T-helper 2 cell (primary cell): Measurements from ENCODE around the gene MAP4K2.

Experiments
- DNase-seq, 5 experiments: peaks; one replicate each; pipeline versions ENCODE4 v3.0.0 to v3.0.0-alpha.2; 2012 to 2022

The MAP4K2 gene

DNA sequence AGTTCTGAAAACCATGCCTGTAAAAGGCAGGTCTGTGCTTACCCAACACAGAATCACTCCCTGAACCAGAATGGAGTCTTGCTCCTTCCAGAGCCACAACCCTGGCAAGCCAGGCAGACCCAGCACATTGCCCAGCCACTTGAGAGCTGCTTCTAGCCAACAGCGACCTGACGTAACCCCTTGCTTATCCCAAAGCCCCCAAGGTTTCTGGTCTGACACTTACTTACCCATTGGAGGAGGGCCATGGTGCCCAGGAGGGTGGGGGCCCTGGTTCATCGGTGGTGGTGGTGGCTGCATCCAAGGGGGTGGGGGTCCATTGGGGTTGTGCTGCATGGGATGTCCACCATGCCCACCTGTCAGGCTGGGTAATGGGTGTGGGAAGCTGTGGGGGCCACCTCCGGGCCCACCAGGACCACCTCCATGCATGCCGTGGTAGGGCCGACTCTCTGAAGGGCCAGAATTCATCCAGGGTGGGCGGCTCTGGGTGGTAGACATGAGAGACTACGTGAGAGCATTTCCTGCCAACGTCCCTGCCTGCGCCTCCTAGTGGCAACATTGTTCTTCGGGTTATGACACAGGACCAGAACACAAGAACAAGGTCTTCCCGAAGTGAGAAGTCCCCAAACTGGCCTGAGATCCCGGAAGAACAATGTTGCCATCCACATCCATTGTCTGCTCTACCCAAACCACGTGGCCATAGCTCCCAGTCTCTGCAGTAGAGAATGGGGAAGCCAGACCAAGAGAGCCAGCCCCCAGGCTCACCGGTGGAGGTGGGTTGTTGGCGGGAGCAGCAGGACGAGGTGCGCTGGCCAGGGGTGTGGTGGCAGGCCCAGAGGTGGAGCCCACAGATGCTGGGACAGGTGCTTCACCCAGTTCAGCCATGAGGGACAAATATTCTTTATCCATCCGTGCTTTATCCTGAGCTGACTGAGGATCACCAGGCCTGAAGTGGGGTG is 35.4 kb downstream of the MAP4K2 start:
- peak; percentile 52 to 78 (median 66) for DNase-seq

DNA sequence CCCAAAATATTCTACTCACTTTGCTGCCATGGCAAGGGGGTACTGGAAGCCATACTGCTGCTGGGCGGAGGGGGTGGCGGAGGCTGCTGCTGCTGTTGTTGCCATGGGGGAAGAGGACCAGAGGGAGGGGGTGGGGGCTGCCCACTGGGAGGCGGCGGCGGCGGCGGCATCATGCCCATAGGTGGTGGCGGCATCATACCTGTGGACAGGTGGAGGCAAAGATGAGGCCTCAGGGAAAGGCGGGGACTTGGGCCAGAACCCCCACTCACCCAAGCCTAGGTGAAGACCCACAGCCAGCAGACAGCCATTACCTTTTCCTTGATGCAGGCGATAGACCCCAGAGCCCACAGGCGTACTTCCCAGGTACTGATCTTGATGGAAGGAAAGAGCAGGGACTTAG is 36.1 kb downstream of the MAP4K2 start:
- DNase-seq: no peak

DNA sequence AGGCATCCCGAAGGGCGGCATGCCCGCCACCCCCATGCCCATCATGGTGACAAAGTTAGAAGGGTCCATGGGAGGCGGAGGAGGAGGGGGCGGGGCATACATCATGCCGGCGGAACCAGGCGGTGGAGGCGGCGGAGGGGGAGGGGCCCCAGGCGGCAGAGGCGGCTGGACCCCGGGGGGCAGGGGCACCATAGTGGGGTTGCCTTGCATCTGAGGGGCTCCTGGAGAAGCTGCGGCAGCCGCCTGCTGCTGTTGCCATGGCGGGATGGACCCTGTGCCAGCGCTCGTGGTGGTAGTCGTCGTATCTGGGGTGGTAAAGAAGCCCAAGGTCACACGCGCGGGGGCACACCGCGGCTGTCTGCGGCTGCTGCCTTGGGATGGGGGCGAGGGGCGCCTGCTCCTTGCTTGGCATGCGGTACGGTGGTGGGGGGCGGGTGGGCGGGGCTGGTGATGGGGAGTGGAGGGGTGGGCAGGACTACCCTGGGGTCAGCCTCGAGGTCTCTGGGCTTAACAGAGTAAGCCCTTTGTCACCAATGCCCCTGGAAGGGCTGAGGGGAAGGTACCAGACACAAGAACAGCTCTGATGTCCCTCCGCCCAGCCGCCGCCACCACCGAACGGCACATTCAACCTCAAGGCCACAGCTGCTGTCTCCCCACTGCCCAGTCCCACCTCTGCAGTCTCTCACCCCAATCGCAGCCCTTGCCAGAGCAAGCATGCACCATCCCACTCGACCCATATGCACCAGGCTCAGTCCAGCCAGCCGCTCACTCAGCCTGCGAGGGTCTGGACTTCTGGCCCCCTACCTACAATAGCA is 37.0 kb downstream of the MAP4K2 start:
- DNase-seq: no peak

DNA sequence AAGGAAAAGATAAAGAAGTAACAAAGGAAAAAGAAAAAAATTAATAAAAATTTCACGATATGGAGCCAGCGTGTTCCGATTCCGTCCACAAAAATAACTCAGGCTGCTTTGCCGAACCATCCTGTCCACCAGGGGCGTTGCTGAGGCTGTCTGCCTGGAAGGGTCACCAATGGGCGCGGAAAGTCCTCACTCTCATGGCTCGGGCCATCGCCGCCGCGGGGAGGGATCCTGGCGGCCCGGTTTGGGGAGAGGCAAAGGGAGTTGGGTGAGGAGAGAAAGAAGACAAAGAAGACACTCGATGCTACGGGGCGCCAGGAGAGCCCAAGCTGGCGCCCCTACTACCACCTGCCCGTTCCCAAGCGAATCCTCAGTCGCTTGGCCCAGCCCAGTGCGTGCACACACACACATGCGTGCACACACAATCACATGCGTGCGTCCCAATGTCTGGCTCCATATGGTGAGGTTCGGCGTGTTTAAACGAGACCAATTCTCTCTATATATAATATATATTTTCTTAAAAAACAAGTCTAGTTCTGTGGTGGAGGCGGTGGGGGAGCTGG is 37.6 kb downstream of the MAP4K2 start:
- DNase-seq: no peak

DNA sequence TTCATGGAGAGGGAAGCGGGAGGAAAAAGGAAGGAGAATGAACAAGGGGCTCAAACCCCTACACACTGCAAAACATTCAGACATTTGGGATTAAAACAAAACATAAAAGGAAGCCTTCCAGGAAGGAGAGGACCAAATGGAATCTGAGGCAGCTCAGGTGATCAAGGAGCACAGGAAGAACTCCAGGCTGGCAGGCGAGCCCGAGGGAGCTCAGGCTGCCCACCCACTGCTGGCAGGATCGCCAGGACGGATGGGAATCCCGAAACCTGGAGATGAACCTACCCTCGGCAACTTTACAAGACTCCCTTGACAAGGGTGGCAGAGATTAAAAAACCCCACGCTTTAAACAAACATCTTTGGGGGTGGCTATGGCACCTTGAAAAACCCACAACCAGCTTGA is 38.3 kb downstream of the MAP4K2 start:
- DNase-seq: no peak

DNA sequence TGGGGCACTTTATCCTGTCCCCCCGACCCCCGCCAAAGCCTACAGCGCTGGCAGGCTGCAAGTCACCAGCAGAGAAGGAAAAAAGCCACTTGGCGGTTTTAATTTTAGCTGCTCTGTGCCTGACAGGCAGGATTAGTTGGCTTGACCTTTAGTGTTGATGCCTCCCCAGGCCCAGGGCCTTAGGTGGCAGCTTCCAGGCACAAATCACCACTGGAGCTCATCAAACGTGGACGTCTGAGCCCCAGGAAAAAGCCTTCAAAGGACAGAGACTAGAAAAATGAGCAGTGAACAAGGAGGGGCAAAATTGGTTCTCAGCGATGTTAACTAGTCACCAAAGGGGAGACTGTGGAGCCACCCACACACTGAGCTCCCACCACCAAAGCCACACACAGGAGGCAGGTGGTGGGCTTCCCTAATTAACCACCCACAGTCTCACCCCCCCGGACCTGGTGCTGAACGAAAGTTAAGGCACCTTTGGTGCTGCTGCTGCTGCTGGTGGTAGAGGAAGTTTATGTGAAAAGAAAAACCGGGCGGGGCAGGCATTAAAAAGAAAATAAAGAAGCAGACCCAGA is 38.9 kb downstream of the MAP4K2 start:
- DNase-seq: peak in 3 of 5 experiments; percentile 63 to 87 (median 80)

DNA sequence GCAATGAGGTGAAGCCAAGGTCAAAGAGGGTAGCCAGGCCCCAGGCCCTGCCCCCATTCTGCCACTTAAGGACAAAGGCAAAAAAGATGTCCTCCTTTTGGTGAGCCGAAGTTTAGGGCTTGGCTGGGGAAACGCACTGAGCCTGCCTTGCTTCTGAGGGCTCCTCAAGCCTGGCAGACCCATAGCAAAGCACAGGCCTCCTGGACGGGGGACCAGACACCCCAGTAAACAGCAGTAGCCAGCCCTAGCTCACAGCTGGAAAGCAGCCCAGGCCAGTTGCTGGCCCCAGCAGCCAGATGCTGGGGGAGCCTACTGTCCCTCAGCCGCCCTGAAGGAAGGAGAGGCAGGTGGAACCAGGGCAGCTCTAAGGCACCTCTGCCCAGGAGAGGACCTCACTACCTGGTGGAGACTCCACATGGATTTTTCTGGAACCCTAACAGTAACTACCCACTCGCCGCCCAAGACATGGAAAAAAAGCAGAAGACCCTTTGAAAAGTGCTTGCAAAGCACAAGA is 39.4 kb downstream of the MAP4K2 start:
- no peak for DNase-seq

DNA sequence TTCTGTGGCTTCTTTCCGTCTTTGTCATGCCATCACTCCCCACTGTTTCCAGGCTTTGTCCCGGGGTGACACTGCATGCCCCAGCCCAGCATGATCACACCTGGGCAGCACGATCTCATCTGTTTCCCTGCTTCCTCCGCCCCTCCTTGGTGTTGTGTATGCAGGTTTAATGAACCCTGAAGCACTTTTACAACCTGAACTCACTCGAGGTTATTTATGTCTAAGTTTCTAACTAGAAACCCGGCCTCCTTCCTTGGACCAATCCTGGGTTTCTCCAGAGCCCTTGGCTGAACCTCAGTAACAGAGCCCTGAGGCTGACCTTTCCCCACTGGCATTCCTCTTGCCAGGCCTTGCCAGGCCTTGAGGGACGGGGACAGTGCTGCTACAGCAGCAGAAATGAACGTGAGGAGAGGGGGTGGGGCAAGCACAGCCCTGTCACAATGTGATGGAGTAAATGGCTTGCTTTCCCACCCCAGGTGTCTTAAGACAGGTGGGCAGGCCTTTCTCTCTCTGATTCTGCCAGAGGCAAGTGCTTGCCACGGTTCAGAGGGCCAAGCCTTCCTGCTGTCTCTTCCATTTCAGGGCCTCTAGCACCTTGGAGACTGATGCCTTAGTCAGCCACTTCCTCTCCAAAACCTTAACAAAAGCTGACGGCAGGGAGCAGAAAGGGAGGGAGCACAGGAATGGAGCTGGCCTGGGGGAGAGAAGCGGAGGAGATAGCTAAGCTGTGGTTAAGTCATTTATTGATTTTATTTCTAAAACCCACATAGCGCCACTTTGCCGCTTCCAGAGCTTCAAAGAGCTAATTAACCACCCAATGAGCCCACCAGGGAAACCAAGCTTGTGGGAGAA is 40.1 kb downstream of the MAP4K2 start:
- DNase-seq: peak in 2 of 5 experiments; percentile 29 to 52

DNA sequence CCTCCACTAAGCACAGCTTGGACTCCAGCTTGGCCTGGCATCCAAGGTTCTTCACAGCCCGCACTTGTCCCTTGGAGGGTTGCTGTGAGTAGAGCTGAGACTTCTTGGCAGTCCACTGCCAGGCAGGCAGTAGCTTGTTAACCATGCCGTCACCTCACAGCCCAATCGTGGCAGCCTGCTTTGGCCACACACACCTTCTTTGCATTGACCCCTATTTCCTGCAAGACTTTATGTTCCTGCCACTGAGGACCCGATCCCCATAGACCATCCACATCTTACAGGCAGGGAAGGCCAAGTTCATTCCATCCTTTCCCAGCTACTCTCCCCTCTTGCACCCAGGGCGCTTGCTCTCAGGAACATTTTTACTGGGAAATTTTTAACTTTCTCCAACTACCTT is 40.7 kb downstream of the MAP4K2 start:
- DNase-seq: no peak

DNA sequence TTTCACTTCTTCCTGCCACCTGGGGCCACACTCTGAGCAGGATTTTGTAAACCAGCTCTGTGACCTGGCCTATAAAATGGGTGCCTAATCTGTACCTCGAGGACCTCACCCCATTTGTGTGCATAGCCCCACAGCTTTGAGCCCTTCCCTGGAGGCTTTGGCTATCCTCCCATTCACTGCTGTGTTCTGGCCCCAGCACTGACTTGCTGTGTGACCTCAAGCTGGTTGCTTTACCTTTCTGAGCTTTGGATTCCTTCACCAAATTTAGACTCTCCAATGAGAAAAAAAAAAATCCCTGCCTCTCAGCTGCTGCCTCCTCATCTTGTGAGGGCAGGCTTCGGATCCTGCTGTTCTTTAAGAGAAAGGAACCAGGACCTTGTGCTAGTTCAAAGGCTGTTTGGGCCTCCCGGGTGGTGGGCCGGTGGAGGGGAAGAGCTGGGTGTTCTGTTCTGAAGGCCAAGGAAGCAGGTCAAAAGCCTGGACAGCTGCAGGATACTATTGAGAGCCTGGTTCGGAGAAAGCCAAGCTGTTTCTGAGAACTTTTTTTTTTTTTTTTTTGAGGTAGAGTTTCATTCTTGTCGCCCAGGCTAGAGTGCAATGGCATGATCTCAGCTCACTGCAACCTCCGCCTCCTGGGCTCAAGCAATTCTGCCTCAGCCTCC is 42.1 kb downstream of the MAP4K2 start:
- DNase-seq: no peak

DNA sequence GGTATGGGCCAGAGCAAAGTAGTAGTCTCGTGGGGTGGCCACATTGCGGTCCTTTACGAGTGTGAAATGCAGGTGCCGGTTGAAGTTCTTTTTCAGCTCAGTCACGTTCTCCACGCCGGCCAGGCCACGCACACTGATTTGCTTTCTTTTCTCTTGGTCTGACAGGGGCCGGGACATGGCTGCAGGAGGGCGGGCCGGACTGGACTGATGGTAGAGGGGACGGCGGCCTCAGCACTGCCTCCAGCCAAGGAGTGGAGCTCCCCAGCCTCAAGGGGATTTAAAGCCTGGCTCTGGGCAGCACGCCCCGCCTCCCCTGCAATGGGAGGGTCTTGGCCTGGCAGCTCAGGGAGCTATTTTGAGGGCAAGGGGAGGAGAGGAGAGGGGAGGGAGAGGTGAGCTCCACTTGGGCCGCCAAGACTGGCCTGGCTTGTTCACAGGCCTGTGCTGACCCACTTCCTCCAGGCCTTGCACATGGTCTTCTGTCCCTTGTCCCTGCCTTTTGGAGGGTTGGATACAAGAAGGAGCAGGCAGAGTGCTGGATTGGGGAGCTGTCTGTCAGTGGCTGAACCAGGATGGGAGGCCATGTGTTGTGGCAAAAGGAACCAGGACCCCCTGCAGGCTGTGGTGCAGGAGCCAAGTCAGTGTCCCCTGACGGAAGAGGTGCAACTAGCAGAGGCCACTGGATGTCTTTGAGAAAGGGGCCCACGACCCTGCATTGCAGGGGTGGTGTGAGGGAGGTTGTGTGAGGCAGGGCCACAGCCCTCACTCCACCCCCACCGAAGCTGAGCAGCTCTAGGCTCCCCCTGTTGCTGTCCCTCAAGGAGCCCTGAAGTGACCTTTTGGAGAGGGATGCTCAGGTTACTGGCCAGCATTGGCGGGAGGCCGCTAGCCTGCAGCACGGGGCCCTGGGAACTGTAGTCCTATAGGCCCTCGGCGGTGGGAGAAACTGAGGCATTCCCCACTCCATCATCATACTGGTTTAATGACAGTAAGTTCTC is 43.0 kb downstream of the MAP4K2 start, which contains the start of gene PYGM:
Gene PYGM, minus strand, starts transcription at position 253 of the 998 bp plus-strand sequence. Its CDS starts 76 bp downstream, at position 177.
- DNase-seq: no peak

DNA sequence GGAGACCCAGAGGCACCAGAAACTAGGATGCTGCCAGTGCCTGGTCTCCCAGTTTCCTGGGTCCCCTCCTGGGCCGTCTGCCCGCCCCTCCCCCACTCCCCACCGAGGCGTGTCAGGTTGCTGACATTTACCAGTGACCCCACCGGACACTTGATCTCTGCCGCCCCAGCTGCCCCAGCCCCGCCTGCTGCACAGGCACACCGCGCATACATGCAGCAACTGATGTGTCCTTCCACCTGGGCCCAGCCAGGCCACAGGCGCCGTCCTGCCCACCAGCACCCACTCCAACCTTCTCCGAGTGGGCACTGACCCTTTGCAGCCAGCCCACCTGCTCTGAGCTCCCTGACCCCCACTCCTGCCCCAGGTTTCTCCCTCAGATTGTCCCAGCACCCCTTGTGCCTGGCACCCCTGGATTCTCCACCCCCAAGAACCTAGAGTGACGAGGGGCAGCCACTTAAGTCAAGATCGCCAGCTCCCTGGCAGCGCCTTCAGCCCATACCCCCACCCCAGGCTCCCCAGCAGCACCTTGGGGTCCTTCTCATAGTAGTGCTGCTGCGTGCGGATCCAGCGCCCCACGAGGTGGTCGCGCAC is 43.8 kb downstream of the MAP4K2 start:
- no peak for DNase-seq

DNA sequence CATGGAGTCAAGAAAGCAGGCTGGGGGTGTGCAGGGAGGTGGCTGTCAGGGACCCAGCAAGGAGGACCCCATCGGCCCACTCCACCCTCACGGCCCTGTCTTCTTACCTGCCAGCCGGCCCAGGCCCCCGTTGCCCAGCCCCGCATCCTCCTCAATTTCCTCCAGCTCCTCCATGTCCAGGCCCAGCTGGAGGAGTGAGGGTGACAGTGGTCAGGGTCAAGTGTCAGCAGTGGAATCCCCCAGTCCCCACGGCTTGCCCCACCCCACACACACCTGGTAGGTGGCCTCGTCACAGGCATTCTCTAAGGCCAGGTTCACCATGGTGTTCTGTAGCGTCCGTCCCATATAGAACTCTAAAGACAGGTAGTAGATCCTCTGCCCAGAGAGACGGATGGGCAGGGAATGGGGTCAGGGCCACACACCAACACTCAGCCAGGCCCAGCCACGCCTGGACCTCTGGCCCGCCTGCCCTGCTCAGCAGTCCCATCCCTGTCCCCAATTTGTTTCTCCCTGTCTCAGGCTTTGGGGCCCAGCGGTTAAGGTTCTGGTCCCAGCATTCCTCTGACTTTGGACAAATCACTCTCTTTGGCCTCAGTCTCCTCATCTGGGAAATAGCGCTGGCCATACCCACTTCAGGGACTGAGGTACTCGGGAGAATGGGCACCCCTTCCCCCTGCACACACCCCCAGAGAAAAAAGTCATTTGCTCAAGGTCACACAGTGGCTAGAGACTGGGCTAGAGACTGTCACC is 44.5 kb downstream of the MAP4K2 start:
- no peak for DNase-seq

DNA sequence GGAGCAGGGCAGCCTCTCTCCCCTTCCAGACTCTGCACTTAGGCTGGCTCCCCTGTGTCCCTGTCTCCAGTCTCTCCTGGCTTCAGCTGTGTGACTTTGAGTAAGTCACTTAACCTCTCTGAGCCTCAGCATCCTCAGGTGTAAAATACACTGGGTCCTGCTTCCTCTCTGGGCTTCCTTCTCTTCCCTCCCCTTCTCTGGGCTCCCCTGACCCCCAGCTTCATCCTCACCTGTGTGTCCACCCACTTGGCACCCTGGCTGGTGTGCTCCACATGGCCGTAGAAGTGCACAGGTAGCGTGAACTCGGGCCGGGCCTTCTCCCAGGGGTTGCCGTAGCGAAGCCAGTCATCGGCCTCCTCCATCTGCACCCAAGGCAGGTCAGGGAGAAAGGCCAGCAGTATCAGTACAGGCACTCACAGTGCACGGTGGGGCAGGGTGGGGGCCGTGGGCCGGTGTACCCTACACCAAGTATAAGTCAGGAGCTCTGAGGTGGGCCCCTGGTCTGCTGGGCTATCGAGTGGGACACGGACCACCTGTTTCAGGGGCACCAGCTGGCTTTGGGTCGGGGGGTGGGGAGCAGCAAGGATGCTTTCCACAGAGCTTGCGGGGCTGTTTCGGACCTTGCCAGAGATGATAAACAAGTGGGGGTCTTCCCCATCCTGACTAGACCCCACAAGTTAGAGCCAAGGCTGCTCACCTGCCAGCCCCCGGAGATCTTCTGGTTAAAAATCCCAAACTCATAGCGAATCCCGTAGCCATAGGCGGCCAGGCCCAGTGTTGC is 45.3 kb downstream of the MAP4K2 start:
- DNase-seq: no peak

DNA sequence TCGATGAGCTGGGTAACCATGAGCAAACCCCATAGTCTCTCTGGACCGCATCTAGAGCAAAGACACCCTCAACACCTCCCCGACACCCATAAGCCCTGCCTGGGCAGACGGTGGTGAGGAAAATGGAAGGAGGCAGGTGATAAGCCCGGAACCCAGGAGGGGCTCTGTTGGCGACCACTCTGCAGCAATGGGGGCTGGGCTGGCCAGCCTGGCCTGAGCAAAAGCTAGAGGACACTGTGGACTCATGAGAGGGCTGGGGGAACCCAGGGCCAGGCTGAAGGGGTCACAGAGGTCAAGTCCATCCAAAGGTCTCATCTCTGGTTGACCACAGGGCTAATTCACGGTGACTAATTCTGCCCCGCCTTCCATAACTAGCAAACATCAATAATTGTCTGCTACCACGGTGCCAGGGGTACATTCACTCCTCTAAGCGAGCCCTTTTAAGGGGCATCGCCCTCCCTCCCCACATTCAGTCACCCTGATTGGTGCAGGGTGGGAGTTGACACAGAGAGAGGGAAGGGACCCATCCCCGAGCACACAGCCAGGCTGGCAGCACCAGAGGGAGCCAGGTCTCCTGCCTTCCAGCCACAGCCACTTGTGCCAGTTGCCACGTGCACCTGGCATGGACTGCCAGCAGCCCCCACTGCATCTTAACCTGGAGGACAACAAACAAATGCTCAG is 47.2 kb downstream of the MAP4K2 start:
- no peak for DNase-seq

DNA sequence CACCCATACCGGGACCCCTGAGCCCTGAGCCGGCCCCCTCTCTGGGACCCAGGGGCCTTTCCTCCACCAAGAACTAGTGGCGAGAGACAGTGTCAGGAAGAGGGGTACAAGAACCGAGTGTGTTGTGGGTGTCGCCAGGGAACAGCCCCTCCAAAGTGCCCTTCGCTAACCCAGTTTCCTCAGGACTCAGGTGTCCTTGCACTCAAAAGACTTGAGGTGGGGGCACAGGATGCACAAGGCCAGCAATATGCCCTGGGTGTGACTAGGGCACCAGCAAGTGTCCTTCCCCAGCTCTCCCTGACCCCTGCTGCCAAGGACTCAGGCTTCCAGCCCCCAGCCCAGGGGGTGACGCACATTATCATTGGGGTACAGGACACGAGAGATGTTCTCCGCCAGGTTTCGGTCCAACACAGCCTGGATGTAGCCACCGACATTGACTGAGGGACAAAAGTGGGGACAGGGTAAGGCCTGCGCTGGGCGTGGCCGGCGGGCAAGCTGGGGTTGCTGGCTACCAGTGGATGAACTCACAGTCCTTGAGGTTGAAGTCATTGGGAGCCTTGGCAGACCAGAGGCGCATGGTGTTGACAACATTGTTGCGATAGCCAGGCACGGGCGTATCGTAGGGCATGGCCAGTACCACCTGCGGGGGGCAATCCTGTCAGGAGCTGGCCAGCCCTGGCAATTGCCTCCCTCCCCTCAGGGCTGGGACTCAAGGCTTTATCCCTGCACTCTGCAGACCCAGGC is 47.9 kb downstream of the MAP4K2 start:
- no peak for DNase-seq
